ENCODE measurements around the gene PARP8.
A peak's percentile ranks its signal among the peaks of the same experiment; 100 is the strongest.

The PARP8 gene

DNA sequence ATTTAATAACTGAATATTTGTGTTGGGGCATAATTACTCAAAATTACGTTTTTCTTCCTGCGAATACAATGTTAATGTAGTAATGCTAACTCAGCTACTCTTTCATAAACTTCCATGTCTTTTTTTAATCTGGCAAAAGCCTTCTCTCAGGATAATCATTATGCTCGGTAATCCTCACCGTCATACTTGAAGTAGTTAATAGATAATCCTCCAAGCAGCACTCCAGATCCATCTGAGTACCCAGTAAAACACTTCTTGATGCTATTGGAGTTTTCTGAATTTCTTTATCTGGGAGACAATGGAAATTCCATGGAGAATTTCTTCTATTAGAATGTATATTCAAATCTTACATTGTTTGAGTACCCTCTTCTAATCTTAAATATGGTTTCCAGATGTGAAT lies 34.3 kb downstream of the PARP8 start:
- no peak for TF ChIP-seq POLR2A (IDR thresholded peaks at IDR 0.05; ENCODE audit: low read length)
- no peak for TF ChIP-seq GATA1 (IDR thresholded peaks at IDR 0.05; ENCODE audit: low read depth, low read length)
- no peak for DNase-seq

- DNase-seq: no peak
- TF ChIP-seq GATA1 (IDR thresholded peaks at IDR 0.05; ENCODE audit: low read depth, low read length) (no peak), POLR2A (IDR thresholded peaks at IDR 0.05; ENCODE audit: low read length) (no peak)
Observed at GRCh38 chr5:50702615-50703366, 36.4 kb downstream of the PARP8 start.

DNA sequence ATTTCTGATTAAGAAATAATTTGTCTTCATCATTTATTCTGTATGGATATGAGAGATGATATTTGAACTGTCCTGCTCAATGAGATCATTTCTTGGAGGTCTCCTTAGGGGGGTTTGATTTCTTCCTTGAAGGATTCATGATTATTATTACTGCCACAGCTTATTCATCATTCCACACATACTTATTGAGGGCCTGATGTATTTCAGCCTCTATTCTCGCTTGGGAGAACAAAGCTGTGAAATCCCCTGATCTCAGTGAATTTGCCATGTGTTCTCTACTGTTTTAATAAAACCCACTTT lies 36.9 kb downstream of the PARP8 start:
- DNase-seq: no peak
- TF ChIP-seq POLR2A (IDR thresholded peaks at IDR 0.05; ENCODE audit: low read length) (no peak), GATA1 (IDR thresholded peaks at IDR 0.05; ENCODE audit: low read depth, low read length) (no peak)

DNA sequence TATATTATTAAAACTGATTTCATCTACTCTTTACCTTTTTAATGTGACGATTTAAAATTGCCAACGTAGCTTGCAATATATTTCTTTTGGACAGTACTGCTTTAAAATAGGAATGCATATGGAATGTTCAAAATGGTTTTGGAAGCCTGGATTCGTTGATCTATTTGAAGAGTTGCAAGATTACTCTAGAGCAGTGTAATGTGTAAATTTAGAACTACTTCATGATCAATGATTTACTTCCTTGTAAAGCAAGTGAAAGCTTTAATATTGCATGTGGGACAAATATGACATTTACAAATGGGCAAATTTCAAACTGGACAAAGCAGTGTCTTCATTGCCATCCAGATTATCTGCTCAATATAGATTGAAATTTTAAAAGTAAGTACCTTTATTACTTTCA lies 38.3 kb downstream of the PARP8 start:
- no peak for DNase-seq
- no peak for TF ChIP-seq GATA1 (IDR thresholded peaks at IDR 0.05; ENCODE audit: low read depth, low read length)

- no peak for TF ChIP-seq GATA1 (IDR thresholded peaks at IDR 0.05; ENCODE audit: low read depth, low read length)
- no peak for DNase-seq
Observed at GRCh38 chr5:50709471-50709870, 43.0 kb downstream of the PARP8 start.

DNA sequence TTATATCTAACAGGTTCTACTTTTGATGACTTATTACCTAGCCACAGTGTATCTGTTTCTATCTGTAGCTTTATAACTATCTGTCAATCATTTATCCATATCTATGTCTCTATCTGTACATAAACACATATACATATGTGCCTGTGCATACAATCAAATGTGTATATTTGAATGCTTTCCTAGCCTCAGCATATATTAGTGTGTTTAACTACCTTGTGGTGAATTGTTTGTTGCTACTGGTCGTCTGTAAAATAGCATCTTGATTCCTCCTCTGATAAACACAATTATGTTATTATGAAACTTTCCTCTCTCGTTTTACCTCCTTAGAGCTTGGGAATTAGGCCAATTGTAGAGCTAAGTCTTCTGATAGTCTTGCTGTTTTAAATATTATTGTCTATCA lies 44.4 kb downstream of the PARP8 start:
- DNase-seq: no peak
- TF ChIP-seq GATA1 (IDR thresholded peaks at IDR 0.05; ENCODE audit: low read depth, low read length) (no peak), POLR2A (IDR thresholded peaks at IDR 0.05; ENCODE audit: low read length) (no peak)

DNA sequence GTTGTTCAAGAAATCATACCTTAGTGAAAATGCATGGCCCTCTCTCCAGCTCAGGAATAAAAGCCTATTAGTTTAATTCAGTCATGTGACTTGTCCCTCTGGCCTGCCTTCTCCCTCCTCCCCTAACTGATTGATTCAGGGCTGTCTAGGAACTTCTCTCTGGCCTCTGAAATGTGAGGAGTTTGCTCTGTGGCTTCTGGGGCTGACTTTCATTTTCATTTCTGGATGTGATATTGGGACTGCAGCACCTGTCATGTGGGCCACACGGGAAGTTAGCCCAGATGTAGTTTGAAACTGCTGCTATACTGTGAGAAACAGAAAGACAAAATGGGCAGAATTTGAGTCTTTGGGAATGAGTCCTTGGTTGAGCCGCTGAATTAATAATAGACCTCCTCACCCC lies 44.8 kb downstream of the PARP8 start:
- TF ChIP-seq POLR2A (IDR thresholded peaks at IDR 0.05; ENCODE audit: low read length) (no peak), GATA1 (IDR thresholded peaks at IDR 0.05; ENCODE audit: low read depth, low read length) (no peak)
- DNase-seq: peak in 1 of 2 experiments; percentile 5

DNA sequence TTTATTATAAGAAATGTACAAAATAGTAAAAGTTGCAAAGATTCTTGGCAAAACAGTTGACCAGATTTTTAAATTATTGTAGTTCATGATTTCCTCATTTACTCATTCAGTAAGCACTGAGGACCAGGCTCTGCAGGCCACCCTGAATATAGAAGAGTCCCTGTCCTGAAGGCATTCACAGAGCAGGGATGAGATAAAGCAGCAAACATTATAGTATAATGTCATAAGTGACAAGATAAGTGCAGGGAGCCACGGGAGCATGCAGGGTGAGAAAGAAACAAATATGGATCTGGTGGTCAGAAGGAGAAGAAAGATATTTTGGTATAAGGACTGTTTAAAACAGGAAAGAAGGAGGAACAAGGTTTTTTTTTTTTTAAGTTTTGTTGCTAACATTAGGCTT lies 46.0 kb downstream of the PARP8 start:
- no peak for DNase-seq
- TF ChIP-seq GATA1 (IDR thresholded peaks at IDR 0.05; ENCODE audit: low read depth, low read length) (no peak), POLR2A (IDR thresholded peaks at IDR 0.05; ENCODE audit: low read length) (no peak)

DNA sequence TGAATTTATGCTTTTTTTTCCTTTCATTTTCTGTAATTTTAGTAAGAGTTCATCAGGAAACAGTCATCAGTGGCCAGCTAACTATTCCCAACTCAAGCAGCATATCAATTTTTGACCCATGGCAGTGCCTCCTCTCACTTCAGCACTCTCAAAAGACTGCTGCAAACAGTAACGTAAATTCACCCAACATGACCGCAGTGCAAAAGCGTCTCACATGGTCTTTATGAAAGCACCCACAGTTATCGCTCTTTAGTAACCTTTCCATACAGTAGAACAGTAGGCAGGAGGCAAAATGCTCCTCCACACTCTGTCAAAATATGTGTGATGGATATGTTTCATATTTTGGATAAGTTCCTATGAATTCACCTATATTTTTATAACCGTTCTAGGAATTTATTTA lies 48.6 kb downstream of the PARP8 start:
- TF ChIP-seq POLR2A (IDR thresholded peaks at IDR 0.05; ENCODE audit: low read length) (no peak), GATA1 (IDR thresholded peaks at IDR 0.05; ENCODE audit: low read depth, low read length) (no peak)
- no peak for DNase-seq

- no peak for DNase-seq
- TF ChIP-seq GATA1 (IDR thresholded peaks at IDR 0.05; ENCODE audit: low read depth, low read length): no peak
- no peak for TF ChIP-seq POLR2A (IDR thresholded peaks at IDR 0.05; ENCODE audit: low read length)
Observed at GRCh38 chr5:50716134-50716533, 49.7 kb downstream of the PARP8 start.

DNA sequence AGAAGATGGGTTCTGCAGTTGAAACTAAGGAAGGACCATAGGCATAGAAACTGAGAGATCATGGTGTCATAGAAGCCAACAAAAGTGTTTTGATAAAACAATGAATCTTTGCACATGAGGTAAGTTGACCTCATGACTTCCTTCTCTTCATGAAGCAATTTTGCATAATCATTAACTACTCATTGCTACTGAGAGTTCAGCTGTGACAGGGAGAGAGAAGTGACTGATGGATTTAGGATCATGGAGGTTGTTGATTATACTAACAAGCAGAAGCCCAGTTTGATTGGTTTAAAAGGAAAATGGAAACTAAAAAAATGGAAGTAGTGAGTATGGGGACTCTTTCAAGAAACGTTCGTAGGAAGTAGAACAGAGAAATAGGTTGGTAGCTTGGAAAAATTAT lies 51.2 kb downstream of the PARP8 start:
- no peak for TF ChIP-seq POLR2A (IDR thresholded peaks at IDR 0.05; ENCODE audit: low read length)
- no peak for TF ChIP-seq GATA1 (IDR thresholded peaks at IDR 0.05; ENCODE audit: low read depth, low read length)
- no peak for DNase-seq

DNA sequence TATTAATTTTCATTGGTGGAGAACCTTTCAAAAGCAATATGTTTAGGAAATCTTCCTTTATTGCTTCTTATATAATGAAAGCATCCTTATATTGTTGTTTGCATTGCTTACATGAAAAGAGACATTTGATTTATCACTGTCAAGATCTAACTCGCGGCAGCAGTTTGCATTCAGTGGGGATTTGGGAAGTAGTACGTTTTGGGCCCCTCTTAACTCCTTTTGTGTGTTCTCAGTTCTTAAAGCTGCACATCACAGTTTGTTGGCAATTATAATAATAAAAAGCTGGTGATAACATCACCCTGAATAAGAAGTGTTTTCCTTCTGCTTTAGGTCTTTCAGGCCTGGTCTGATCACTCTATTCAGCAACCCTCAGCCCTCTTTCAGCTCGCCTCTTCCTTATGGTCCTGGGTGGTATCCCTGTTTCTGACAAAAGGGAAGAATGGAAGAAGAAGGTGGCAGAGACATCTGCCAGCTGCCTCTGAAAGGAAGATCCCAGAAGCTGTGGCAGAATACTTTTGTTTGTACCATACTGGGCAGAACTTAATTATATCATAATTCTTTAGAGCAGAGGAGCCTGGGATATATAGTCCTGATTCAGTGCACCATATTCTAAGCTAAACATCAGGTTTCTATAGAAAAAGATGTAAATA lies 53.7 kb downstream of the PARP8 start:
- no peak for TF ChIP-seq GATA1 (IDR thresholded peaks at IDR 0.05; ENCODE audit: low read depth, low read length)
- no peak for TF ChIP-seq POLR2A (IDR thresholded peaks at IDR 0.05; ENCODE audit: low read length)
- DNase-seq: no peak

GRCh38 chr5:50722223-50722622 lies 55.8 kb downstream of the PARP8 start:
- DNase-seq: no peak
- TF ChIP-seq POLR2A (IDR thresholded peaks at IDR 0.05; ENCODE audit: low read length) (no peak), GATA1 (IDR thresholded peaks at IDR 0.05; ENCODE audit: low read depth, low read length) (no peak)

- no peak for DNase-seq
- TF ChIP-seq GATA1 (IDR thresholded peaks at IDR 0.05; ENCODE audit: low read depth, low read length) (no peak), POLR2A (IDR thresholded peaks at IDR 0.05; ENCODE audit: low read length) (no peak)
Observed at GRCh38 chr5:50724262-50724661, 57.8 kb downstream of the PARP8 start.

DNA sequence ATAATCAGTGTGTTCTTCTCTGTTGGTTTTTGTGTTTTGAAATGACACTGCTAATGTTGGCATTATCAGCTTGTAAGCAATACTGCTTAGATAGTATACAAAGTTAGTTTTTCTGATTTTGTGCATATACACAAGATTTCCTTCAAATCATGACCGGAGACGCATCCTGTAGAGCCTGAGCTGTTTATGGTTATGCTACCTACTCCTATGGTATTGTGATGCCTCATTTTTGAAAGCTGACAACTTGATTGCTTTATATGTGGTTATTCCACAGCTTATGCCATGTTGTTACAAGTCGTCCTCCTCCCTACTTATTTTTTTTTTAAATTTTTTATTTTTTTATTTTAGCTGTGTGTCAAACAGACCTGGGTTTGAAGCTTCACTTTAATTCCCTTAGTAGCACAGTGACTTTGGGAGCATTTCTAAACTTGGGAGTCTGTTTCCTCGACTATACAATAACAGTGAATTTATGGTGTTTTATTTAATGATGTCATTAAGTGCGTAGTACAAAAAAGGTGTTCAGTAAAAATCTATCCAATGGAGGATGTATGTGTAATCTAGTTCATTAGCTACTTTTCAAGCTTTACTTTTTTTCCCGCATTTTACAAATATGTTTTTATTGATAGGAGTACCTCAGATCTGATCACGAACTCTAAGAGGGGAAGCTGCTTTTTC lies 59.5 kb downstream of the PARP8 start:
- TF ChIP-seq POLR2A (IDR thresholded peaks at IDR 0.05; ENCODE audit: low read length): no peak
- no peak for TF ChIP-seq GATA1 (IDR thresholded peaks at IDR 0.05; ENCODE audit: low read depth, low read length)
- no peak for DNase-seq
